ENCODE data around the gene GABBR2. TPM values are rescaled to one million over a fixed set of nuclear protein-coding genes. Genes with fewer than 3 reads are reported as not detected.
A peak's percentile ranks its signal among the peaks of the same experiment; 100 is the strongest.

The GABBR2 gene
- total and polyA plus RNA-seq, 2 experiments from 2014 or later: 0.89 to 1.3 TPM

GRCh38 chr9:98730871-98731270 lies 22.1 kb upstream of the GABBR2 start:
- no peak overlapping the region for H3K4me3 Mint-ChIP-seq
- Histone ChIP-seq H3K27me3 (ENCODE audit: insufficient read depth) (no peaks in the 10 kb centered on the region), H3K4me3 (no peak overlapping the region), H2AFZ (no peak overlapping the region), H4K20me1 (replicated peaks; ENCODE audit: insufficient read depth) (no peaks in the 10 kb centered on the region), H3K36me3 (ENCODE audit: insufficient read depth) (no peaks in the 10 kb centered on the region), H3F3A (replicated peaks; ENCODE audit: low read depth) (no peaks in the 10 kb centered on the region), H3K9me2 (ENCODE audit: insufficient read depth) (no peaks in the 10 kb centered on the region), H3K27ac (ENCODE audit: low read depth) (0 out of 2 replicates have a peak overlapping the region, but pooled peaks have one; percentile 26), H3K79me2 (replicated peaks; ENCODE audit: insufficient read depth) (no peaks in the 10 kb centered on the region), H3K4me1 (ENCODE audit: insufficient read depth) (0 out of 2 replicates have a peak, but pooled peaks cover 5% of the 10 kb centered on the region), H3K4me2 (no peak overlapping the region)
- ATAC-seq (no peak), DNase-seq (ENCODE audit: low spot score) (no peak)
- peaks cover 22% of the 10 kb centered on the region for H3K27me3 Mint-ChIP-seq (ENCODE audit: insufficient read depth, low read depth, poor library complexity)
- TF ChIP-seq ZNF114 (CRISPR knock-in tag; IDR thresholded peaks at IDR 0.05) (no peak), NANOG (IDR thresholded peaks at IDR 0.05; ENCODE audit: borderline replicate concordance) (no peak)
- peaks cover 7% of the 10 kb centered on the region; the same call in 2 of the 3 replicates for H3K4me1 Mint-ChIP-seq
- no peaks in the 10 kb centered on the region for H3K9me3 Mint-ChIP-seq
- H3K27ac Mint-ChIP-seq: no peak overlapping the region
- peaks cover 4% of the 10 kb centered on the region; the same call in 2 of the 3 replicates for H3K36me3 Mint-ChIP-seq (ENCODE audit: low read depth)

DNA sequence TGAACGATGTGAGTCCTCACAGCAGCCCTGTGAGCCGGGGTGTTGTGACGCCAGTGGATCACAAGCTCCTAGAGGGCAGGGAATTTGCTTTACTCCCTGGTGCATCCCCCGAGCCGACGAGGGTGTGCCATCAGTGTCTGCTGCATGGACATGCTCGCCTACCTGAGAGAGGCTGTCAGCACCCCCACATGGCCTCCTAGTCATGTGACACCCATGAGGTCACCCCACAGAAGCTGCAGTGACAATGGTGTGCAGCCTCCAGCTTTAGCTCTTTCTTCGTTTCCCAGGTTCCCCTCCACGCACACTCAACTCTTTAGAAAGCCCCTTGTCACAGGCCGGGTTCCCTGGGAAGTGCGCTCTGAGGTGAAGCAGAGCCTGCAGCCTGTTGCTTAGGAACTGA lies 19.8 kb upstream of the GABBR2 start:
- no peak for DNase-seq (ENCODE audit: low spot score)
- no peaks in the 10 kb centered on the region for H3K36me3 ChIP-seq (ENCODE audit: insufficient read depth)
- H3K4me1 ChIP-seq (ENCODE audit: insufficient read depth): 0 out of 2 replicates have a peak, but pooled peaks cover 5% of the 10 kb centered on the region
- no peaks in the 10 kb centered on the region for H4K20me1 ChIP-seq (replicated peaks; ENCODE audit: insufficient read depth)
- Mint-ChIP-seq H3K27me3 (ENCODE audit: insufficient read depth, low read depth, poor library complexity) (peaks cover 17% of the 10 kb centered on the region), H3K36me3 (ENCODE audit: low read depth) (no peaks in the 10 kb centered on the region), H3K9me3 (no peaks in the 10 kb centered on the region), H3K4me1 (peaks cover 7% of the 10 kb centered on the region; the same call in 2 of the 3 replicates), H3K27ac (no peak overlapping the region), H3K4me3 (no peak overlapping the region)
- H3K4me3 ChIP-seq: no peak overlapping the region
- H3F3A ChIP-seq (replicated peaks; ENCODE audit: low read depth): no peaks in the 10 kb centered on the region
- H2AFZ ChIP-seq: no peak overlapping the region
- H3K9me2 ChIP-seq (ENCODE audit: insufficient read depth): no peaks in the 10 kb centered on the region
- H3K79me2 ChIP-seq (replicated peaks; ENCODE audit: insufficient read depth): no peaks in the 10 kb centered on the region
- TF ChIP-seq CREB1 (CRISPR knock-in tag; IDR thresholded peaks at IDR 0.05; ENCODE audit: low read depth) (no peak), EZH2 (IDR thresholded peaks at IDR 0.05; ENCODE audit: low read depth, unreplicated experiment) (no peak), NANOG (IDR thresholded peaks at IDR 0.05; ENCODE audit: borderline replicate concordance) (no peak), POLR2AphosphoS5 (IDR thresholded peaks at IDR 0.05; ENCODE audit: low read depth) (no peak), JUNB (IDR thresholded peaks at IDR 0.05; ENCODE audit: unreplicated experiment) (no peak)
- TF ChIP-seq, protein P1, sequence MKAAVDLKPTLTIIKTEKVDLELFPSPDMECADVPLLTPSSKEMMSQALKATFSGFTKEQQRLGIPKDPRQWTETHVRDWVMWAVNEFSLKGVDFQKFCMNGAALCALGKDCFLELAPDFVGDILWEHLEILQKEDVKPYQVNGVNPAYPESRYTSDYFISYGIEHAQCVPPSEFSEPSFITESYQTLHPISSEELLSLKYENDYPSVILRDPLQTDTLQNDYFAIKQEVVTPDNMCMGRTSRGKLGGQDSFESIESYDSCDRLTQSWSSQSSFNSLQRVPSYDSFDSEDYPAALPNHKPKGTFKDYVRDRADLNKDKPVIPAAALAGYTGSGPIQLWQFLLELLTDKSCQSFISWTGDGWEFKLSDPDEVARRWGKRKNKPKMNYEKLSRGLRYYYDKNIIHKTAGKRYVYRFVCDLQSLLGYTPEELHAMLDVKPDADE (IDR thresholded peaks at IDR 0.05): no peak
- H3K4me2 ChIP-seq: no peak overlapping the region
- H3K27ac ChIP-seq (ENCODE audit: low read depth): no peak overlapping the region
- H3K27me3 ChIP-seq (ENCODE audit: insufficient read depth): no peaks in the 10 kb centered on the region
- ATAC-seq: no peak

DNA sequence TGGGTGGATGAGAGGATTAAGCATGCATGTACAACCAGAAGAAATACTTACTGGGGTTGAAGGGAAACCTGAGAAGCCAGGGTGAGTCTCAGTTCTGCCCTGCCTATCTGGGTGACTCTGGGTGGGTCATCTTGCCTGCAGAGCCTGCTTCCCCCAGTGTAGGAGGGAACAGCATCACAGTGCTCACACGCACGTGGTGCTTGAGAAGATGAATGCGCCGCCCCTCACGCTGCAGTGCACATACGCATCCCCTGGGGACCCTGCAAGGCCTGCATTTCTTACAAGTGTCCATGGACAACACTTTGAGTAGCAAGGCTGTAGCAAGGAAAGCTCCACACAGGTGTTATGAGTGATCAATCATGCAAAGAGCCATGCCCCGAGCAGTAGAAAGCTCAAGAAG lies 18.7 kb upstream of the GABBR2 start:
- peaks cover 17% of the 10 kb centered on the region for H3K27me3 Mint-ChIP-seq (ENCODE audit: insufficient read depth, low read depth, poor library complexity)
- H3K27ac Mint-ChIP-seq: no peak overlapping the region
- Histone ChIP-seq H3K36me3 (ENCODE audit: insufficient read depth) (no peaks in the 10 kb centered on the region), H3K4me3 (no peak overlapping the region), H3K27ac (ENCODE audit: low read depth) (no peak overlapping the region), H3K4me2 (no peak overlapping the region), H3K4me1 (ENCODE audit: insufficient read depth) (0 out of 2 replicates have a peak, but pooled peaks cover 5% of the 10 kb centered on the region), H2AFZ (no peak overlapping the region), H3F3A (replicated peaks; ENCODE audit: low read depth) (no peaks in the 10 kb centered on the region), H3K27me3 (ENCODE audit: insufficient read depth) (no peaks in the 10 kb centered on the region), H3K9me2 (ENCODE audit: insufficient read depth) (no peaks in the 10 kb centered on the region), H4K20me1 (replicated peaks; ENCODE audit: insufficient read depth) (no peaks in the 10 kb centered on the region), H3K79me2 (replicated peaks; ENCODE audit: insufficient read depth) (no peaks in the 10 kb centered on the region)
- no peaks in the 10 kb centered on the region for H3K9me3 Mint-ChIP-seq
- no peak for DNase-seq (ENCODE audit: low spot score)
- H3K4me1 Mint-ChIP-seq: peaks cover 7% of the 10 kb centered on the region; the same call in 2 of the 3 replicates
- no peaks in the 10 kb centered on the region for H3K36me3 Mint-ChIP-seq (ENCODE audit: low read depth)
- no peak for ATAC-seq
- no peak overlapping the region for H3K4me3 Mint-ChIP-seq
- no peak for TF ChIP-seq REST (IDR thresholded peaks at IDR 0.05; ENCODE audit: unreplicated experiment)

All from GM23338 (cell line).